Effector memory CD4-positive, alpha-beta T cell (primary cell): ENCODE results near the gene PJA2.
A peak's percentile ranks its signal among the peaks of the same experiment; 100 is the strongest.
"Not testable (repeated sequence)": the region's sequence is repeated elsewhere in the genome, so short reads cannot be mapped to it uniquely, and the experiment has no call there.

ENCODE experiments used
- DNase-seq, 3 donors: peaks; one replicate each; pipeline ENCODE4 v3.0.0-alpha.2; 2020
- H3K27ac ChIP-seq: 2 replicates; pipeline ENCODE4 v1.7.0; 2013; ENCODE audit warnings: mild to moderate bottlenecking, low read length, moderate library complexity; ENCODE audit not compliant: insufficient read depth, poor library complexity, severe bottlenecking
- H3K27me3 ChIP-seq: replicated peaks from 2 replicates; pipeline ENCODE4 v1.7.0; 2013; ENCODE audit warnings: mild to moderate bottlenecking, low read length; ENCODE audit not compliant: insufficient read depth, control insufficient read depth, poor library complexity, severe bottlenecking
- H3K36me3 ChIP-seq: 2 replicates; pipeline ENCODE4 v1.7.0; 2013; ENCODE audit warnings: mild to moderate bottlenecking, low read length, moderate library complexity; ENCODE audit not compliant: control insufficient read depth, insufficient read depth
- H3K4me1 ChIP-seq: 2 replicates; pipeline ENCODE4 v1.7.0; 2013; ENCODE audit warnings: low read length, mild to moderate bottlenecking; ENCODE audit not compliant: control insufficient read depth, insufficient read depth, poor library complexity, severe bottlenecking
- H3K4me3 ChIP-seq: 2 replicates; pipeline ENCODE4 v1.7.0; 2013; ENCODE audit warnings: low read length, low read depth, mild to moderate bottlenecking; ENCODE audit not compliant: insufficient read depth, poor library complexity, severe bottlenecking
- H3K9me3 ChIP-seq: 2 replicates; pipeline ENCODE4 v1.7.0; 2013; ENCODE audit warnings: mild to moderate bottlenecking, low read length, moderate library complexity; ENCODE audit not compliant: control insufficient read depth

The PJA2 gene

GRCh38 chr5:109426075-109426474 lies 16.3 kb upstream of the PJA2 start:
- no peak for DNase-seq
- Histone ChIP-seq H3K4me1 (no peaks in the 10 kb centered on the region), H3K27ac (no peak overlapping the region), H3K27me3 (no peaks in the 10 kb centered on the region), H3K9me3 (no peaks in the 10 kb centered on the region), H3K36me3 (no peaks in the 10 kb centered on the region), H3K4me3 (no peak overlapping the region)

DNA sequence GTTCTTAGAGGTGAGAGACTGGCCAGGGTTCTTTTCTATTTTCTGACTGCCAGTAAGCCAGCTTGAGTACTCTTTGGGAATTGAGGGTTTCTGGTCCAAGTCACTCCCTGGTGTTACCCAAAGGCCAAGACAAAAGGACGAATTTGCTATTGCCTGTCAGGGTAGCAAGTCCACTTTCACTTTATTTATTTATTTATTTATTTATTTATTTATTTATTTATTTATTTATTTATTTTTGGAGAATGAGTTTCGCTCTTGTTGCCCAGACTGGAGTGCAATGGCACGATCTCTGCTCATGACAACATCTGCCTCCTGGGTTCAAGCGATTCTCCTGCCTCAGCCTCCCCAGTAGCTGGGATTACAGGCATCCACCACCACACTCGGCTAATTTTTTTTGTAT lies 15.7 kb upstream of the PJA2 start:
- not testable (repeated sequence) for H3K36me3 ChIP-seq, DNase-seq, H3K27me3 ChIP-seq, H3K4me3 ChIP-seq, H3K27ac ChIP-seq, H3K4me1 ChIP-seq, H3K9me3 ChIP-seq

DNA sequence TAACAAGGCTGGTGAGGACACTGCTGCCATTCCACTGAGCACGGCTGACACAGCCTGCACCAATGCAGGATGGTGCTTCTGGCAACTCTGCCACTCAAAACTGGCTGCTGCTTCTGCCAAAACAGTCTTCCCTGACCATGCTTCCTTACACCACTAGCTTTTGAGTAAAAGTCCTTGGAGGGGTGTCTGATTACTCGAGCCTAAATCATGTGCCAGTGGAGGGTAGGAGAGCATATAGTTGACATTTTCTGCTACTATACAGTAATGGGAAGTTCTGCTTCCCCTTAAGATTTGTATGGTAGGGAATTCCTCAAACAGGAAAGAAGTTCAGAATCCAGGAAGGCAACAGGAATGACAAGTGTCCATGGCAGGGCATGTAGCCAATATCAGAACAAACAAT lies 12.2 kb upstream of the PJA2 start:
- H3K4me3 ChIP-seq: no peak overlapping the region
- H3K9me3 ChIP-seq: no peaks in the 10 kb centered on the region
- H3K4me1 ChIP-seq: no peaks in the 10 kb centered on the region
- H3K27ac ChIP-seq: no peak overlapping the region
- no peaks in the 10 kb centered on the region for H3K36me3 ChIP-seq
- DNase-seq: no peak
- no peaks in the 10 kb centered on the region for H3K27me3 ChIP-seq

DNA sequence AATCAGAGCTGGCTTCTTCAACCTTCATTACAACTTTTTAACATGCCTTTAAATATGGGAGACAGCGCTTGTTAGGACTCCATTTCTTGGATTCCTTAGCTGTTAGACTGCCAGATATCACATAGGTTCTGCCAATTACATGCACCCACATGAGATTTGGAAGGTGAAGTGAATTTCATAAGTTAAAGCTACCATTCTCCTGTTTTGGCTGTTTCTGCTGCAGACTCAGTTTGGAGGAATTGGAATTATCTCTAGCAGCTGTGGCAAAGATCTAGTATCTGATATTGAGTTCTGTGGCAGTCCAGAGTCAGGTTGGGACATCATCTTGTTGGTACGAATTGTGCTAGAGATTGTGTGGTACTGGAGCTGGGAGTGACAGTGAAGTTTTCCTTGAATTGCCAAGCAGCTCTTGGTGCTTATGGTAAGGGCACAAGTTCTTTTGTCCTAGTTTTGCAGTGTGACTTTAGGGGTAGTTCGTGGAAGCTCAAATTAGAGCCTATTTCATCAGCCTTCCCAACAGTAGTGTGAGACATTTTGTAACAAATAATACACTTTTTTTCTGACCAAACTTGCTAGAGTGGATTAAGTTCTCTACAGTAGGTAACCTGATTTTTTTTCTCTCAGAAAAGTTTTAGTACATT lies 9.1 kb upstream of the PJA2 start:
- no peaks in the 10 kb centered on the region for H3K36me3 ChIP-seq
- no peaks in the 10 kb centered on the region for H3K27me3 ChIP-seq
- no peaks in the 10 kb centered on the region for H3K4me1 ChIP-seq
- no peak overlapping the region for H3K4me3 ChIP-seq
- no peak for DNase-seq
- no peak overlapping the region for H3K27ac ChIP-seq
- no peaks in the 10 kb centered on the region for H3K9me3 ChIP-seq

GRCh38 chr5:109416882-109417281 lies 7.1 kb upstream of the PJA2 start:
- Histone ChIP-seq H3K36me3 (no peaks in the 10 kb centered on the region), H3K4me1 (no peaks in the 10 kb centered on the region), H3K9me3 (no peaks in the 10 kb centered on the region), H3K27me3 (no peaks in the 10 kb centered on the region), H3K27ac (no peak overlapping the region), H3K4me3 (no peak overlapping the region)
- DNase-seq: no peak

GRCh38 chr5:109413921-109414461 lies 4.2 kb upstream of the PJA2 start:
- H3K27ac ChIP-seq, H3K9me3 ChIP-seq: not testable (repeated sequence)

GRCh38 chr5:109413458-109413857 lies 3.7 kb upstream of the PJA2 start:
- Histone ChIP-seq H3K4me3 (no peak overlapping the region), H3K4me1 (peaks cover 5% of the 10 kb centered on the region), H3K9me3 (no peaks in the 10 kb centered on the region), H3K27ac (no peak overlapping the region), H3K36me3 (no peaks in the 10 kb centered on the region), H3K27me3 (no peaks in the 10 kb centered on the region)
- DNase-seq: no peak

More at GRCh38 chr5:109413921-109414461, 4.2 kb upstream of the PJA2 start:
- H3K4me1 ChIP-seq, DNase-seq, H3K36me3 ChIP-seq, H3K4me3 ChIP-seq, H3K27me3 ChIP-seq: not testable (repeated sequence)

GRCh38 chr5:109412981-109413402 lies 3.2 kb upstream of the PJA2 start:
- Histone ChIP-seq H3K27ac (no peak overlapping the region), H3K36me3 (no peaks in the 10 kb centered on the region), H3K9me3 (no peaks in the 10 kb centered on the region), H3K4me1 (peaks cover 5% of the 10 kb centered on the region), H3K4me3 (no peak overlapping the region), H3K27me3 (no peaks in the 10 kb centered on the region)
- DNase-seq: no peak

DNA sequence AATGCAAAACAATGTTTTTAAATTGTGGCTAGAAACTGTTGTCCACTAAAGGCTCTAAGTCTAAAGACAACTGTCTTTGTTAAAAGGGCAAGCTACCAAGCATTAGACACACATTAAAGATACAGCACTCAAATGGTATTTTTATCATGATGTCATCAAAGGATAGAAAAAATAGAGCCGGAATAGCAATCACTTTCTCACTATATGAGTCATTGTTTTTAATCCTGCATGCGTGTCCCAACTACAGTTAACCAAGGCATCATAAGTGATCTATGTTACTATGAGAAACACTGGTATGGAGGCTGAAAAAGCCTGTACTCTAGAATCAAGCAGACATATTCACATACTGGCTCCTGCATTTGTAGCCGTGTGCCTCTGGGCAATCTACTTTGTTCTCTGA lies 1.9 kb upstream of the PJA2 start:
- H3K4me1 ChIP-seq: peaks cover 15% of the 10 kb centered on the region
- H3K9me3 ChIP-seq: no peaks in the 10 kb centered on the region
- no peak overlapping the region for H3K4me3 ChIP-seq
- no peak for DNase-seq
- no peaks in the 10 kb centered on the region for H3K36me3 ChIP-seq
- H3K27me3 ChIP-seq: no peaks in the 10 kb centered on the region
- H3K27ac ChIP-seq: peak overlapping the region; percentile 99

- Histone ChIP-seq H3K4me1 (peaks cover 15% of the 10 kb centered on the region), H3K36me3 (no peaks in the 10 kb centered on the region), H3K27me3 (no peaks in the 10 kb centered on the region), H3K4me3 (peak overlapping the region; percentile 90), H3K9me3 (no peaks in the 10 kb centered on the region), H3K27ac (peak overlapping the region; percentile 99)
- DNase-seq: no peak
These were observed 1.4 kb upstream of the PJA2 start for GRCh38 chr5:109411149-109411514.
